ENCODE results near the gene FGD3. TPM values are rescaled to one million over a fixed set of nuclear protein-coding genes. Genes with fewer than 3 reads are reported as not detected.

The FGD3 gene
- polyA plus RNA-seq, 1 experiment: not detected

- H3K4me3 ChIP-seq (ENCODE audit: low read depth, low read length): no peak overlapping the region
- DNase-seq (ENCODE audit: low read depth): no peak
- TF ChIP-seq, protein P1, sequence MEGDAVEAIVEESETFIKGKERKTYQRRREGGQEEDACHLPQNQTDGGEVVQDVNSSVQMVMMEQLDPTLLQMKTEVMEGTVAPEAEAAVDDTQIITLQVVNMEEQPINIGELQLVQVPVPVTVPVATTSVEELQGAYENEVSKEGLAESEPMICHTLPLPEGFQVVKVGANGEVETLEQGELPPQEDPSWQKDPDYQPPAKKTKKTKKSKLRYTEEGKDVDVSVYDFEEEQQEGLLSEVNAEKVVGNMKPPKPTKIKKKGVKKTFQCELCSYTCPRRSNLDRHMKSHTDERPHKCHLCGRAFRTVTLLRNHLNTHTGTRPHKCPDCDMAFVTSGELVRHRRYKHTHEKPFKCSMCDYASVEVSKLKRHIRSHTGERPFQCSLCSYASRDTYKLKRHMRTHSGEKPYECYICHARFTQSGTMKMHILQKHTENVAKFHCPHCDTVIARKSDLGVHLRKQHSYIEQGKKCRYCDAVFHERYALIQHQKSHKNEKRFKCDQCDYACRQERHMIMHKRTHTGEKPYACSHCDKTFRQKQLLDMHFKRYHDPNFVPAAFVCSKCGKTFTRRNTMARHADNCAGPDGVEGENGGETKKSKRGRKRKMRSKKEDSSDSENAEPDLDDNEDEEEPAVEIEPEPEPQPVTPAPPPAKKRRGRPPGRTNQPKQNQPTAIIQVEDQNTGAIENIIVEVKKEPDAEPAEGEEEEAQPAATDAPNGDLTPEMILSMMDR (IDR thresholded peaks at IDR 0.05; ENCODE audit: insufficient read depth, low read depth, low read length): no peak
- no peaks in the 10 kb centered on the region for H3K36me3 ChIP-seq (ENCODE audit: control insufficient read depth, insufficient read depth, low read length)
- H3K27me3 ChIP-seq (ENCODE audit: control insufficient read depth, insufficient read depth, low read length): no peaks in the 10 kb centered on the region
- ChIA-PET POLR2A (no interaction called here), CTCF (no interaction called here)
These were observed 93.9 kb downstream of the FGD3 start for GRCh38 chr9:93041108-93041802.

DNA sequence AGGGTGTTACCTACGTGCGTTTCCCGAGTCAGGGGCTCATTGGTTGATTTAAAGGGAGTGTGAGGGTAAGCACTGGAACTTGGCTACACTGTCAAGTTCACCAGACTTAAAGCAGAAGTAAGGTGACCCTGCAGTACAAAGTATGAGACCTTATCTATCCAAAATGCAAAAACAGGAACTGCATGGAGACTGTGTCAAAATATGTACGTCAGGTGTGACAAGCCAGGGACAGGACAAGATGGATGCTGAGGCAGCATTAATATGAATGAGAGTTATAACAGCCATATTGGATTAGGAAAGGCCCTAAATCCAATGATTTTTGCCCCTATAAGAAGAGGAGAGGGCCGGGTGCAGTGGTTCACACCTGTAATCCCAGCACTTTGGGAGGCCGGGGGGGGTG lies 95.8 kb downstream of the FGD3 start:
- CTCF ChIA-PET: no interaction called here
- POLR2A ChIA-PET: interaction anchor here (0.6 kb wide), 1 partner anchor 18 kb away, joined by 12 read pairs; no protein-coding TSS in a partner anchor

DNA sequence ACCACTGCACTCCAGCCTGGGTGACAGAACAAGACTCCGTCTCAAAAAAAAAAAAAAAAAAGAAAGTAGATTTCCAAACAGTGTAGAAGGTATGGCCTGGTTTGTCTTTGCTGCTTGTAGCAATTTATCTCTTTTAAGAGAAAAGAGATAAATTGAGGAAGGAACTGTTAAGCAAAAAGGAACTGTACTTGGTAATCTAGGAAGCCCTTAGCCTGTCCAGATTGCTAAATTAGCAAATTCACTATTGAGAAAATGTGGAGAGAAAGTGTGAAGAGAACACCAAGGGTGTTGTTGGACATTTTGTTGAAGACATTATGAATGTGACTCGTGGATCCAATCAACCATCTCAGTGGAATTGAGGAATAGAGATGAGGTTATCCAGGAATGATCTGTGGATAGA lies 98.2 kb downstream of the FGD3 start:
- Histone ChIP-seq H3K27me3 (ENCODE audit: control insufficient read depth, insufficient read depth, low read length) (no peaks in the 10 kb centered on the region), H3K4me3 (ENCODE audit: low read depth, low read length) (no peak overlapping the region), H3K36me3 (ENCODE audit: control insufficient read depth, insufficient read depth, low read length) (no peaks in the 10 kb centered on the region)
- TF ChIP-seq, protein P1 (IDR thresholded peaks at IDR 0.05; ENCODE audit: insufficient read depth, low read depth, low read length): no peak
- no peak for DNase-seq (ENCODE audit: low read depth)
- CTCF ChIA-PET: no interaction called here
- POLR2A ChIA-PET: no interaction called here

More for the DNA sequence above, 95.8 kb downstream of the FGD3 start:
- H3K27me3 ChIP-seq (ENCODE audit: control insufficient read depth, insufficient read depth, low read length): no peaks in the 10 kb centered on the region
- no peak overlapping the region for H3K4me3 ChIP-seq (ENCODE audit: low read depth, low read length)
- no peaks in the 10 kb centered on the region for H3K36me3 ChIP-seq (ENCODE audit: control insufficient read depth, insufficient read depth, low read length)
- DNase-seq (ENCODE audit: low read depth): no peak
- TF ChIP-seq, protein P1 (IDR thresholded peaks at IDR 0.05; ENCODE audit: insufficient read depth, low read depth, low read length): no peak

GRCh38 chr9:93048566-93049448 lies 101.5 kb downstream of the FGD3 start:
- TF ChIP-seq, protein P1 (IDR thresholded peaks at IDR 0.05; ENCODE audit: insufficient read depth, low read depth, low read length): no peak
- Histone ChIP-seq H3K27me3 (ENCODE audit: control insufficient read depth, insufficient read depth, low read length) (no peaks in the 10 kb centered on the region), H3K36me3 (ENCODE audit: control insufficient read depth, insufficient read depth, low read length) (no peaks in the 10 kb centered on the region), H3K4me3 (ENCODE audit: low read depth, low read length) (no peak overlapping the region)
- ChIA-PET CTCF (no interaction called here), POLR2A (interaction anchor here (0.6 kb wide), 1 partner anchor 516 kb away, joined by 7 read pairs; no protein-coding TSS in a partner anchor)
- no peak for DNase-seq (ENCODE audit: low read depth)

- Histone ChIP-seq H3K36me3 (ENCODE audit: control insufficient read depth, insufficient read depth, low read length) (no peaks in the 10 kb centered on the region), H3K4me3 (ENCODE audit: low read depth, low read length) (no peak overlapping the region), H3K27me3 (ENCODE audit: control insufficient read depth, insufficient read depth, low read length) (no peaks in the 10 kb centered on the region)
- DNase-seq (ENCODE audit: low read depth): no peak
- ChIA-PET POLR2A (interaction anchor here (0.6 kb wide), 1 partner anchor 515 kb away, joined by 7 read pairs; no protein-coding TSS in a partner anchor), CTCF (no interaction called here)
- TF ChIP-seq, protein P1 (IDR thresholded peaks at IDR 0.05; ENCODE audit: insufficient read depth, low read depth, low read length): no peak
These were observed 102.2 kb downstream of the FGD3 start for GRCh38 chr9:93049491-93049890.
